GM12878 (cell line): ENCODE data around the gene LRRC52. TPM values are rescaled to one million over a fixed set of nuclear protein-coding genes. Genes with fewer than 3 reads are reported as not detected.

Experiments
- ATAC-seq: fragments of 200-7000 bp; cut with Tn5 transposase; 3 replicates; pipeline ENCODE4 v1.9.1; 2020; ENCODE audit warnings: mild to moderate bottlenecking, moderate library complexity
- BruUV-seq: library from RNA; stranded (reverse); fragments of 400-500 nt; replicated peaks from 2 replicates; lab custom pipeline; 2021; lab: Mats Ljungman, UMichigan
- CTCF ChIA-PET: fragments of 300-600 bp; sonication (Branson Sonifier 250); formaldehyde crosslinking; extraction: SDS; loops from one replicate; lab custom pipeline; 2021; ENCODE audit warnings: inconsistent platforms; lab: Yijun Ruan, JAX
- POLR2A ChIA-PET: fragments of 350-600 bp; formaldehyde crosslinking; extraction: SDS; loops from one replicate; lab custom pipeline; 2021; ENCODE audit warnings: inconsistent platforms; lab: Charles Lee
- RAD21 ChIA-PET: fragments of 300-600 bp; sonication (Branson Sonifier 250); formaldehyde crosslinking; loops from one replicate; lab custom pipeline; 2023; ENCODE audit warnings: antibody characterized with exemption; ENCODE audit not compliant: unreplicated experiment; lab: Charles Lee
- SMC1A ChIA-PET: fragments of 300-600 bp; sonication (Branson Sonifier 250); formaldehyde crosslinking; loops from one replicate; lab custom pipeline; 2023; ENCODE audit not compliant: unreplicated experiment, uncharacterized antibody; lab: Charles Lee
- DNase-seq: peaks from one replicate; pipeline ENCODE4 v3.0.0-alpha.2; 2011; ENCODE audit warnings: low read depth, low spot score
- FAIRE-seq: peaks from 3 replicates; lab custom pipeline; 2011; peaks lifted over from hg19 to GRCh38; lab: Jason Lieb, UNC
- H2AFZ ChIP-seq: 2 replicates; pipeline ENCODE4 v1.6.0; 2011; ENCODE audit warnings: low read depth, low read length, control low read depth; ENCODE audit not compliant: control insufficient read depth
- H3K27ac ChIP-seq: 2 replicates; pipeline ENCODE4 v1.5.1; 2011; ENCODE audit warnings: control low read depth; ENCODE audit not compliant: control insufficient read depth, insufficient read depth
- H3K27me3 ChIP-seq, 2 experiments: replicated peaks in 1 of 2; 2 replicates each; pipeline versions ENCODE4 v1.6.0 to v1.6.1; 2011; ENCODE audit warnings: low read length in 1 of 2; ENCODE audit not compliant: control insufficient read depth in 2 of 2, insufficient read depth in 2 of 2
- H3K36me3 ChIP-seq, 2 experiments: 2 replicates each; pipeline ENCODE4 v1.5.1; 2011; ENCODE audit warnings: low read length in 1 of 2; ENCODE audit not compliant: control insufficient read depth in 2 of 2, insufficient read depth in 2 of 2
- H3K4me1 ChIP-seq: 2 replicates; pipeline ENCODE4 v1.6.1; 2011; ENCODE audit warnings: mild to moderate bottlenecking, low read length, moderate library complexity, mixed read lengths; ENCODE audit not compliant: control insufficient read depth, insufficient read depth
- H3K4me2 ChIP-seq: 2 replicates; pipeline ENCODE4 v1.6.0; 2011; ENCODE audit warnings: control low read depth; ENCODE audit not compliant: control insufficient read depth, insufficient read depth
- H3K4me3 ChIP-seq: fragments of 200-600 bp; sonication (generic); 2 replicates; pipeline ENCODE4 v1.5.1; 2016
- H3K79me2 ChIP-seq: 2 replicates; pipeline ENCODE4 v1.6.0; 2011; ENCODE audit warnings: low read length; ENCODE audit not compliant: control insufficient read depth, insufficient read depth
- H3K9ac ChIP-seq: 2 replicates; pipeline ENCODE4 v1.8.0; 2011; ENCODE audit warnings: low read length, control low read depth, mixed read lengths; ENCODE audit not compliant: control insufficient read depth, insufficient read depth
- H3K9me3 ChIP-seq: replicated peaks from 3 replicates; pipeline ENCODE4 v1.5.1; 2011; ENCODE audit warnings: mild to moderate bottlenecking, low read length; ENCODE audit not compliant: control insufficient read depth, insufficient read depth
- H4K20me1 ChIP-seq: 2 replicates; pipeline ENCODE4 v1.6.0; 2011; ENCODE audit not compliant: control insufficient read depth, insufficient read depth
- FOXK2 ChIP-seq: fragments of 450-650 bp; IDR thresholded peaks from 2 replicates; pipeline ENCODE4 v1.6.1; 2017; ENCODE audit warnings: mild to moderate bottlenecking, moderate library complexity
- HDAC2 ChIP-seq: fragments of 200-600 bp; sonication (generic); IDR thresholded peaks from 2 replicates; pipeline ENCODE4 v1.6.1; 2017
- IKZF2 ChIP-seq, 2 experiments: fragments of 450-650 bp; IDR thresholded peaks; 2 replicates each; pipeline ENCODE4 v1.6.1; 2017; ENCODE audit warnings: mild to moderate bottlenecking in 2 of 2, moderate library complexity in 2 of 2
- MEF2B ChIP-seq: fragments of 450-650 bp; IDR thresholded peaks from 2 replicates; pipeline ENCODE4 v1.6.1; 2018; ENCODE audit warnings: mild to moderate bottlenecking, moderate library complexity; ENCODE audit not compliant: partially characterized antibody, poor library complexity, severe bottlenecking
- NR2C1 ChIP-seq: fragments of 450-650 bp; IDR thresholded peaks from 2 replicates; pipeline ENCODE4 v1.6.1; 2017; ENCODE audit warnings: antibody characterized with exemption, mild to moderate bottlenecking, moderate library complexity
- ZBED1 ChIP-seq: IDR thresholded peaks from 2 replicates; pipeline ENCODE4 v1.6.1; 2016; ENCODE audit warnings: borderline replicate concordance
- WGBS: methylation state at CpG from one replicate; pipeline ENCODE4 v1.1.6; 2016; ENCODE audit warnings: low lambda C conversion rate; ENCODE audit not compliant: insufficient replicate concordance, insufficient coverage; ENCODE audit errors: missing lambda C conversion rate; 5-methylcytosine and 5-hydroxymethylcytosine counted together
- in situ Hi-C: fragments of 300-500 bp; cut with MboI; formaldehyde crosslinking; loops from 9 replicates; pipeline ENCODE4 v1.14.3; 2018; ENCODE audit warnings: mixed read lengths
- intact Hi-C: fragments of 100-400 bp; cut with micrococcal nuclease; formaldehyde crosslinking; loops from one replicate; pipeline ENCODE4 v1.14.2; 2022; ENCODE audit not compliant: unreplicated experiment
- polyA plus RNA-seq, 11 experiments: library from polyadenylated mRNA; depleted of rRNA in 4 of 11; unstranded in 6 of 11; stranded (reverse) in 5 of 11; fragments of >200 nt; fragmentation: Nextera tagmentation in 4 of 11; fragmentation: Illumina TruSeq in 1 of 11; extraction: Ambion mirVana in 4 of 11; extraction: Trizol in 1 of 11; gene quantifications; 1 replicate in 1 of 11; 2 replicates in 10 of 11; pipeline versions ENCODE4 v1.2.1 to v1.2.3, GENCODE V29; 2011 to 2016; ENCODE audit warnings: inconsistent platforms in 2 of 11, missing spikeins in 2 of 11, low read depth in 1 of 11
- total RNA-seq, 4 experiments: library from RNA; depleted of rRNA in 3 of 4; stranded (reverse); fragments of >200 nt in 3 of 4; fragmentation: Illumina TruSeq in 1 of 4; extraction: Trizol in 1 of 4; gene quantifications; 2 replicates each; pipeline versions ENCODE4 v1.2.1 to v1.2.3, GENCODE V29; 2013 to 2021
- TF ChIP-seq, protein P1 (sequence below): fragments of 450-650 bp; IDR thresholded peaks from 2 replicates; pipeline ENCODE4 v1.6.1; 2017; ENCODE audit warnings: mild to moderate bottlenecking, low read depth, inconsistent platforms; ENCODE audit not compliant: poor library complexity, severe bottlenecking
- TF ChIP-seq, protein P2 (sequence below): fragments of 450-650 bp; IDR thresholded peaks from 2 replicates; pipeline ENCODE4 v1.6.1; 2017; ENCODE audit warnings: borderline replicate concordance
- TF ChIP-seq, protein P3 (sequence below): IDR thresholded peaks from 2 replicates; pipeline ENCODE4 v1.6.1; 2011; ENCODE audit warnings: mild to moderate bottlenecking, low read depth, low read length, moderate library complexity; ENCODE audit not compliant: insufficient replicate concordance
- TF ChIP-seq, protein P4 (sequence below): fragments of 150-350 bp; IDR thresholded peaks from 2 replicates; pipeline ENCODE4 v1.6.1; 2016; ENCODE audit warnings: low read depth, low read length
- TF ChIP-seq, protein P5 (sequence below): IDR thresholded peaks from 2 replicates; pipeline ENCODE4 v1.6.1; 2012; ENCODE audit warnings: low read depth, low read length, improper control_type of control experiment

Gene LRRC52
- total and polyA plus RNA-seq, 10 of the 15 experiments (the other 5 are each of a cell fraction or from before 2014, with no cell fraction given) = not detected

DNA sequence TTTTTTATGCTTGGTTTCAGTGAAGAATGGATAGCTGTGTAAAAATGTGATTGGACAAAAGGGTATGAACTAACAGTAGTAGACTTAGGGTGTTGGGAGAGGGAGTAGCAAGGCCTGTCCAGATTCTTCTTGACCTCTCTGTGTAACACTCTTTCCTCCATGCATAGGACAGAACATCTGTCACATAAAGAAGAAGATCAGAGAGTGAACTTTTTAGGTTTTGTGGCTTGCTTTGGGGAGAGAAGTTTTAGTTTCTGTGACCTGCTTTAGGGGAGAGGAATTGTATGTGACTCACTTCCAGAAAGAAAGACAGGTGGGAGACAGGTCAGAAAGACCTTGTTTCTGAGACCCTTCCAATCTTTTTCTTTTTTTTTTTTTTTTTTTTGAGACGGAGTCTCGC lies 27.3 kb upstream of the LRRC52 start:
- Histone ChIP-seq H3K27ac (no peak overlapping the region), H3K4me1 (no peaks in the 10 kb centered on the region), H2AFZ (no peak overlapping the region), H3K4me3 (no peak overlapping the region)
- no CpG with 5 or more reads among the region's 2 CpGs for WGBS
- DNase-seq = no peak
- in situ Hi-C loops = no loop called here
- TF ChIP-seq, protein P1, sequence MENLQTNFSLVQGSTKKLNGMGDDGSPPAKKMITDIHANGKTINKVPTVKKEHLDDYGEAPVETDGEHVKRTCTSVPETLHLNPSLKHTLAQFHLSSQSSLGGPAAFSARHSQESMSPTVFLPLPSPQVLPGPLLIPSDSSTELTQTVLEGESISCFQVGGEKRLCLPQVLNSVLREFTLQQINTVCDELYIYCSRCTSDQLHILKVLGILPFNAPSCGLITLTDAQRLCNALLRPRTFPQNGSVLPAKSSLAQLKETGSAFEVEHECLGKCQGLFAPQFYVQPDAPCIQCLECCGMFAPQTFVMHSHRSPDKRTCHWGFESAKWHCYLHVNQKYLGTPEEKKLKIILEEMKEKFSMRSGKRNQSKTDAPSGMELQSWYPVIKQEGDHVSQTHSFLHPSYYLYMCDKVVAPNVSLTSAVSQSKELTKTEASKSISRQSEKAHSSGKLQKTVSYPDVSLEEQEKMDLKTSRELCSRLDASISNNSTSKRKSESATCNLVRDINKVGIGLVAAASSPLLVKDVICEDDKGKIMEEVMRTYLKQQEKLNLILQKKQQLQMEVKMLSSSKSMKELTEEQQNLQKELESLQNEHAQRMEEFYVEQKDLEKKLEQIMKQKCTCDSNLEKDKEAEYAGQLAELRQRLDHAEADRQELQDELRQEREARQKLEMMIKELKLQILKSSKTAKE = no peak
- TF ChIP-seq, protein P2, sequence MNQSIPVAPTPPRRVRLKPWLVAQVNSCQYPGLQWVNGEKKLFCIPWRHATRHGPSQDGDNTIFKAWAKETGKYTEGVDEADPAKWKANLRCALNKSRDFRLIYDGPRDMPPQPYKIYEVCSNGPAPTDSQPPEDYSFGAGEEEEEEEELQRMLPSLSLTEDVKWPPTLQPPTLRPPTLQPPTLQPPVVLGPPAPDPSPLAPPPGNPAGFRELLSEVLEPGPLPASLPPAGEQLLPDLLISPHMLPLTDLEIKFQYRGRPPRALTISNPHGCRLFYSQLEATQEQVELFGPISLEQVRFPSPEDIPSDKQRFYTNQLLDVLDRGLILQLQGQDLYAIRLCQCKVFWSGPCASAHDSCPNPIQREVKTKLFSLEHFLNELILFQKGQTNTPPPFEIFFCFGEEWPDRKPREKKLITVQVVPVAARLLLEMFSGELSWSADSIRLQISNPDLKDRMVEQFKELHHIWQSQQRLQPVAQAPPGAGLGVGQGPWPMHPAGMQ = no peak
- TF ChIP-seq MEF2B (no peak), NR2C1 (no peak), HDAC2 (no peak), FOXK2 (no peak), ZBED1 (no peak), IKZF2 (IDR thresholded peaks at IDR 0.05) (no peak)
- TF ChIP-seq, protein P3, sequence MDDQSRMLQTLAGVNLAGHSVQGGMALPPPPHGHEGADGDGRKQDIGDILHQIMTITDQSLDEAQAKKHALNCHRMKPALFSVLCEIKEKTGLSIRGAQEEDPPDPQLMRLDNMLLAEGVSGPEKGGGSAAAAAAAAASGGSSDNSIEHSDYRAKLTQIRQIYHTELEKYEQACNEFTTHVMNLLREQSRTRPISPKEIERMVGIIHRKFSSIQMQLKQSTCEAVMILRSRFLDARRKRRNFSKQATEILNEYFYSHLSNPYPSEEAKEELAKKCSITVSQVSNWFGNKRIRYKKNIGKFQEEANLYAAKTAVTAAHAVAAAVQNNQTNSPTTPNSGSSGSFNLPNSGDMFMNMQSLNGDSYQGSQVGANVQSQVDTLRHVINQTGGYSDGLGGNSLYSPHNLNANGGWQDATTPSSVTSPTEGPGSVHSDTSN = no peak
- TF ChIP-seq, protein P4, sequence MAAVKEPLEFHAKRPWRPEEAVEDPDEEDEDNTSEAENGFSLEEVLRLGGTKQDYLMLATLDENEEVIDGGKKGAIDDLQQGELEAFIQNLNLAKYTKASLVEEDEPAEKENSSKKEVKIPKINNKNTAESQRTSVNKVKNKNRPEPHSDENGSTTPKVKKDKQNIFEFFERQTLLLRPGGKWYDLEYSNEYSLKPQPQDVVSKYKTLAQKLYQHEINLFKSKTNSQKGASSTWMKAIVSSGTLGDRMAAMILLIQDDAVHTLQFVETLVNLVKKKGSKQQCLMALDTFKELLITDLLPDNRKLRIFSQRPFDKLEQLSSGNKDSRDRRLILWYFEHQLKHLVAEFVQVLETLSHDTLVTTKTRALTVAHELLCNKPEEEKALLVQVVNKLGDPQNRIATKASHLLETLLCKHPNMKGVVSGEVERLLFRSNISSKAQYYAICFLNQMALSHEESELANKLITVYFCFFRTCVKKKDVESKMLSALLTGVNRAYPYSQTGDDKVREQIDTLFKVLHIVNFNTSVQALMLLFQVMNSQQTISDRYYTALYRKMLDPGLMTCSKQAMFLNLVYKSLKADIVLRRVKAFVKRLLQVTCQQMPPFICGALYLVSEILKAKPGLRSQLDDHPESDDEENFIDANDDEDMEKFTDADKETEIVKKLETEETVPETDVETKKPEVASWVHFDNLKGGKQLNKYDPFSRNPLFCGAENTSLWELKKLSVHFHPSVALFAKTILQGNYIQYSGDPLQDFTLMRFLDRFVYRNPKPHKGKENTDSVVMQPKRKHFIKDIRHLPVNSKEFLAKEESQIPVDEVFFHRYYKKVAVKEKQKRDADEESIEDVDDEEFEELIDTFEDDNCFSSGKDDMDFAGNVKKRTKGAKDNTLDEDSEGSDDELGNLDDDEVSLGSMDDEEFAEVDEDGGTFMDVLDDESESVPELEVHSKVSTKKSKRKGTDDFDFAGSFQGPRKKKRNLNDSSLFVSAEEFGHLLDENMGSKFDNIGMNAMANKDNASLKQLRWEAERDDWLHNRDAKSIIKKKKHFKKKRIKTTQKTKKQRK = no peak
- TF ChIP-seq, protein P5, sequence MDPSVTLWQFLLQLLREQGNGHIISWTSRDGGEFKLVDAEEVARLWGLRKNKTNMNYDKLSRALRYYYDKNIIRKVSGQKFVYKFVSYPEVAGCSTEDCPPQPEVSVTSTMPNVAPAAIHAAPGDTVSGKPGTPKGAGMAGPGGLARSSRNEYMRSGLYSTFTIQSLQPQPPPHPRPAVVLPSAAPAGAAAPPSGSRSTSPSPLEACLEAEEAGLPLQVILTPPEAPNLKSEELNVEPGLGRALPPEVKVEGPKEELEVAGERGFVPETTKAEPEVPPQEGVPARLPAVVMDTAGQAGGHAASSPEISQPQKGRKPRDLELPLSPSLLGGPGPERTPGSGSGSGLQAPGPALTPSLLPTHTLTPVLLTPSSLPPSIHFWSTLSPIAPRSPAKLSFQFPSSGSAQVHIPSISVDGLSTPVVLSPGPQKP = no peak
- TF ChIP-seq, all 136 proteins: peak for 0
- H3K36me3 ChIP-seq = no peaks in the 10 kb centered on the region
- H3K9me3 ChIP-seq = no peaks in the 10 kb centered on the region
- BruUV-seq = no TSS peak
- ChIA-PET RAD21 (no interaction called here), POLR2A (no interaction called here), CTCF (no interaction called here), SMC1A (interaction anchor here (0.9 kb wide), 1 partner anchor 8 kb away, joined by 3 read pairs; no protein-coding TSS in a partner anchor)
- no peak for FAIRE-seq
- H4K20me1 ChIP-seq = no peaks in the 10 kb centered on the region
- H3K4me2 ChIP-seq = no peak overlapping the region
- H3K9ac ChIP-seq = no peak overlapping the region
- no peak for ATAC-seq
- H3K27me3 ChIP-seq = no peaks in the 10 kb centered on the region
- intact Hi-C loops = no loop called here
- H3K79me2 ChIP-seq = no peaks in the 10 kb centered on the region
